Kidney glomerular epithelial cell (primary cell): ENCODE measurements around the gene CPNE6.

ENCODE experiments used
- DNase-seq: peaks from one replicate; lab custom pipeline; 2025; lab: John Stamatoyannopoulos, UW

CPNE6 gene

GRCh38 chr14:24086193-24086955 lies 15.0 kb downstream of the CPNE6 start:
- no peak for DNase-seq

DNA sequence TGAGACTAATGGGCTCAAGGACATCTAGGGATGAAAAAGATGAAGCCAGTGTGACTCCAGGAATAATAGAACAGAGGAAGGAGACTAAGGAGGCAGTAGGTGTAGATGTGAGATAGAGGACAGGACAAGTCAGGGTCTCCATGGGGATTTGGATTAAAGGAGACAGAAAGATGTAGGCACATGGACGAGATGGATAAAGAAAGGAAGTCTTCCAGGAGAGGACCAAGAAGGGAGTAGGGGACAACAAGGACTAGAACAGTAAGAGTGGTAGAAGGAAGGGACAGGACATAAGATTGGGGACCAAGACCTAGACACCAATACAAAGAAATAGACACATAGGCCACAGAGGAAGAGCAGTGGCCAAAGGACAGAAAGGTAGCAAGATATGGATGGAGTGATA lies 15.6 kb downstream of the CPNE6 start:
- no peak for DNase-seq

- DNase-seq = no peak
These were observed 16.7 kb downstream of the CPNE6 start for GRCh38 chr14:24088095-24088494.

- no peak for DNase-seq
These were observed 18.5 kb downstream of the CPNE6 start for GRCh38 chr14:24089890-24090289.

GRCh38 chr14:24092110-24092504 lies 20.7 kb downstream of the CPNE6 start:
- DNase-seq = no peak

DNA sequence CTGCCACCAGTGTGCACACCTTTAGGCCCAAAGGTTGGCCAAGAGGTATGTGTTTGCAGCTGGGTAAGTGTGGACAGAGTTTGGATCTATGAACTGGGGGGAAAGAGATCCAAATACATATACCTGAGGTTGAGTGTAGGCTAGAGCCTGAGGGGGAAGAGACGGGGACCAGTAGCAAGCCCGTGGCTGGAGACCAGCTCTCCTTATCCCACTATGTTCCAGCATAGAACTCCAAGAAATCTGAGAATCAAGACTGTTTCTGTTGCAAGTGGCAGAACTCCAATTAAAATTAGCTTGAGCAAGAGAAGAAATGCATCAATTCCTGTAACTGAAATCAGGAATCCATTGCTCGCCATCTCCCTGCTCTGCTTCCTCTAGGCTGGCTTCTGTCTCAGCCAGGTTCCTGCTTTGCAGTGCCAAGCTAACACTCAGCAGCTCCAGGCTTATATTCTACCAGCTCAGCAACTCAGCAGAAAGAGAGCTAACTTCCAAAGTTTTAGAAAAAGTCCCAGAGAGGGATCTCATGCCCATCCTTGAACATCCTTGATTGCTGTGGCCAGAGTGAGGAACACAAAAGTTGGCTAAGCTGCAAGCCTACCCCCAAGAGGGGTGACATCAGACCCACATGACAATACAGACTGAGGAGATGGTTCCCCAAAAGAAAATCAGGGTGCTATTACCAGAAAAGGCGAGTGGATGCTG lies 21.3 kb downstream of the CPNE6 start:
- DNase-seq = no peak

GRCh38 chr14:24093207-24093900 lies 22.0 kb downstream of the CPNE6 start:
- no peak for DNase-seq

- peak; percentile 71 for DNase-seq
These were observed 22.8 kb downstream of the CPNE6 start, which contains the start of gene PCK2 for GRCh38 chr14:24093901-24094840. Gene PCK2 (plus strand): TSS chr14:24094311. CDS start chr14:24094406, 95 bp downstream.

DNA sequence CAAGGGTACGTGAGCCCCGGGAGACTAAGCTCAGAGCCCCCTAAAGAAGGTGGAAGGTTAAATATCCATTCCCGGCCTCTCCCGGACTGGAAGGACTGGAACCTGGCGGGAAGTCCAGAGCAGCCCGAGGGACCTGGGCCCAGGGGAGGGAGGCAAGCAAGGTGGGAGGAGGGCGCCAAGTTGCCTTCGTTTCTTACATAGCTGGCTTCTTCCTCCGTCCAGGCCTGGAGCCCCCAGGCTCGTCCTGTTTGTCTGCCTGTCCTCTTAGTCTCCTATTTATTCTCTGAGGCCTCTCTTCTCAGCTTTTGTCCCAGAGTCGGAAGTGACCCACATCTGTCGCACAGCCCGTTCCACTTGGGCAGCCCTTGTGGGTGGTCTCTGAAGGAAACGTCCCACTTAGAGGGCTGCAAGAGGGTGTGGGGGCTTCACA lies 23.5 kb downstream of the CPNE6 start:
- DNase-seq = no peak

DNA sequence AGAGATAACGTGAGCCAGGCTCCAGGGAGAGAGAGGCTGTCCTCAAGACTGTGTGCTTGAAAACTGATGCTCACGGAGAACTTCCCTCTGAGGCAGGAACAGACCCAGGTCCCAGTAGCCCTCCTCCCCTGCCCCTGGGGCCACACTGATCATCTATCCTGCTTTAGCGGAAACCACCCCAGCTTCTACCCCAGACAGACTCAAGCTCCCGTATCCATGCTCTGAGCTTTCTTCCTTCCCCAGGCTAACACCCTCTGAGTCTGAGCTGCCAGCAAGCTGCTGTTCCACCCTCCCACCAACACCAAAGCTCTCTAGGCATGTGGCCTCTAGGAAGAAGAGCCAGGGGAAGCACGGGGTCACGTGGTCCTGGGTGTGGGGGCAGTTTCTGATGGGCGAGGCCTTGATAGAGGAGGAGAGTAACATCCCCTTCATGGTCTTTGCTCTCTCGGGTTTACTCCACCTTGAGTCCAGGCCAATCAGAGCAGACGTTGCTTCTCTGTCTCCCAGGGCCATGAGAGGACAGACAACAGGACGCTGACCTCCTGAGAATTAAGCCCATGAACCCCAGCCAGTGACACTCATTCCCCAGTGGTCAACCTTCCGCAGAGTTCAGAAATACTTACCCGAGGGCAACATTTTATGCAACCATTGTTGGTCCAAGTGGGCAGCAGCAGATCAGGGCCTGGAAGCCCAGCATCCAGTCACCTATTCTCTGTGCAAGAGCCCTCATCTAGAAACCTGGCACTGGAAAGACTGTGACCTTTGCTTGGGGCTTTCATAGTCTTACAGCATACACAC lies 24.1 kb downstream of the CPNE6 start:
- DNase-seq = peak; percentile 44

DNA sequence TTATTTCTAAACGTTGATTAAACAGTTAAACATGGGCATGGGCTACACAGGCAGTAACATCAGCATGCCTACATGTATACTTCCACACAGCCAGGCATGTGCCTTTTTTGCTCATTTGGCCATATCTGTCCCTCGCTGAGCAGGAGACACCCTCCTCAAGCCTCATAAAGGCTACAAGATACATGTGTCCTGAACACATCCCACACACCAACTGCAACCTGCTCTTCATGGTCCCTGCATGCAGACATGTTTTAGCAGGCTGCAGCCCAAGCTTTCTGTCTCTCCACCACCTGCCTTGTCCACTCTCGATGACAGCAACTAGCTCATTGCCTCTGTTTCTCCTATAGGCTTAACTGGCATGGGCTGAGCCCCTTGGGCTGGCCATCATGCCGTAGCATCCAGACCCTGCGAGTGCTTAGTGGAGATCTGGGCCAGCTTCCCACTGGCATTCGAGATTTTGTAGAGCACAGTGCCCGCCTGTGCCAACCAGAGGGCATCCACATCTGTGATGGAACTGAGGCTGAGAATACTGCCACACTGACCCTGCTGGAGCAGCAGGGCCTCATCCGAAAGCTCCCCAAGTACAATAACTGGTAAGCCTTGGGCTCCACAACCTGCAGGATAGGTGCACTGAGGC lies 25.3 kb downstream of the CPNE6 start:
- DNase-seq = no peak

DNA sequence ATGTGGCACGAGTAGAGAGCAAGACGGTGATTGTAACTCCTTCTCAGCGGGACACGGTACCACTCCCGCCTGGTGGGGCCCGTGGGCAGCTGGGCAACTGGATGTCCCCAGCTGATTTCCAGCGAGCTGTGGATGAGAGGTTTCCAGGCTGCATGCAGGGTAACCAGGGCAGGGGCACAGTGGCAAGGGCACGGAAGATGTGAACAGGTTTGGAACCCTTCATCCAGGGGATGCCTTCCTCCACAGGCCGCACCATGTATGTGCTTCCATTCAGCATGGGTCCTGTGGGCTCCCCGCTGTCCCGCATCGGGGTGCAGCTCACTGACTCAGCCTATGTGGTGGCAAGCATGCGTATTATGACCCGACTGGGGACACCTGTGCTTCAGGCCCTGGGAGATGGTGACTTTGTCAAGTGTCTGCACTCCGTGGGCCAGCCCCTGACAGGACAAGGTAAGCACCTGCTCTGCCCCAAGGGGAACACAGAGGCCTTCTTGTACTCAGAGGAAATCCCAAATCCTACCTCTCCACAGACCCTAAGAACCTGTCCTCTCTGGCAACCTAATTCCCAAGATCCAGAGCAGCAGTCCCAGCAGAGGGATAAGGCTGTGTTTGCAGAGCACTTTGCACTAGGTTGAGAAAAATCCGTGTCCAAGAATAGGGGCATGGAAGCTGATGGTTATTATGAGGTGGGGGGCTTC lies 27.0 kb downstream of the CPNE6 start:
- no peak for DNase-seq

DNA sequence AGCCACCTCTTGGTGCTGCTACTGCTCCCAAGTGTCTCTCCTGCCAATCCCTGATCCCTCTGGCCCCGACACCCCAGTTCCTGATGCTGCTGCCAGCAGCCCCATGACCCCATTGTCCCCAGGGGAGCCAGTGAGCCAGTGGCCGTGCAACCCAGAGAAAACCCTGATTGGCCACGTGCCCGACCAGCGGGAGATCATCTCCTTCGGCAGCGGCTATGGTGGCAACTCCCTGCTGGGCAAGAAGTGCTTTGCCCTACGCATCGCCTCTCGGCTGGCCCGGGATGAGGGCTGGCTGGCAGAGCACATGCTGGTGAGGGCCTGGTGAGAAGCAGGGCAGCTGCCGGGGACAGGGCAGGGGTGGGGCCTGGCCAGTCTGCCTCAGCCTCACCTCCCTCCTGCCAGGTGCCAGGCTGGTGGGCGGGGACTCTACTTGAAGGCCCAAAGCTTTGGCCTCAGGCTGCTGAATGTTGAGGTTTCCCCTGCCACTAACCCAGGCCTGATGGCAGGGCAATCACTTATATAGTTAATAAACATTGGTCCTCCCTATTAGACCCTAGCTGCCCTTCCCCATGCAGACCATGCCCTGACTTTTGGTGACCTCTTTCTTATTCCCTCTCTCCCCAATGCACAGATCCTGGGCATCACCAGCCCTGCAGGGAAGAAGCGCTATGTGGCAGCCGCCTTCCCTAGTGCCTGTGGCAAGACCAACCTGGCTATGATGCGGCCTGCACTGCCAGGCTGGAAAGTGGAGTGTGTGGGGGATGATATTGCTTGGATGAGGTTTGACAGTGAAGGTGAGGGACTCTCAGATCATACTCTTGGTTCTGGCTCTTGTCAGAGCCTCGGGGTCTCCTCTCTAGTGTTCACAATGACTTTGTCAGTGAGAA lies 27.8 kb downstream of the CPNE6 start:
- no peak for DNase-seq

DNA sequence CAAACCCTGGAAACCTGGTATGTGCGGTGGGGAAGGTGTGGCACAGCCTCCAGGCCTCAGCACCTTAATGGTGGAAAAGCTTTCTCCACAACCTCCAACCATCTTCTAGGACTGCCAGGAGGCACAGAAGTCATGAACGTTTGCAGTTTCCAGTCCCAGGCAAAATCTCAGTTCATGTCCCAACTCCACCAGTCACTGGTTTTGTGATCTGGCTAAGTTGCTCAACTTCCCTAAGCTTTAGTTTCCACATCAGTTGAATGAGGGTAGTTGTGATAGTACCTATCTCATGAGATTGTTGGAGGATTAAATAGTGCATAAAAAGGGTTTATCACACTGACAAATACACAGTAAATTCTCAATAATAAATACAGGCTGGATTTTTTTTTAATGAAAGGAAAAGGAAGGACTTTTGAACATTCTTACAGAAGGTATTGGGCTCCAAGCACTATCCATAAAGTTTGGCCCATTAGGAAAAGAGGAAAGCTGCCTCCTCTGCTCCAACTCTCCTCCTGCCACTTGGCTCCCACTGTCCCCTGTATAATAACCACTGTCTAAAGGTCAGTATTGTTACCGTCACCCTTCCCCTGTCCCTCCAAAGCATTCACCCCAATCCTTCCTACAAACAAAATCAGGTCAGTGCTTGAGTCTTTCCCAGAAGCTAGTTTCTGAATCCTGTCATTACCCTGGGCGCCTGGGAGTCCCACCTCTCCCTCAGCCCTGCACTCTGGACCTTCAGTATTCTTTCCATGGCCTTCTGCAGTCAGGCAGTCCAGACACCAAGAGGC lies 29.0 kb downstream of the CPNE6 start:
- DNase-seq = no peak

GRCh38 chr14:24100982-24101494 lies 29.7 kb downstream of the CPNE6 start:
- no peak for DNase-seq

GRCh38 chr14:24102357-24103048 lies 31.1 kb downstream of the CPNE6 start:
- no peak for DNase-seq

DNA sequence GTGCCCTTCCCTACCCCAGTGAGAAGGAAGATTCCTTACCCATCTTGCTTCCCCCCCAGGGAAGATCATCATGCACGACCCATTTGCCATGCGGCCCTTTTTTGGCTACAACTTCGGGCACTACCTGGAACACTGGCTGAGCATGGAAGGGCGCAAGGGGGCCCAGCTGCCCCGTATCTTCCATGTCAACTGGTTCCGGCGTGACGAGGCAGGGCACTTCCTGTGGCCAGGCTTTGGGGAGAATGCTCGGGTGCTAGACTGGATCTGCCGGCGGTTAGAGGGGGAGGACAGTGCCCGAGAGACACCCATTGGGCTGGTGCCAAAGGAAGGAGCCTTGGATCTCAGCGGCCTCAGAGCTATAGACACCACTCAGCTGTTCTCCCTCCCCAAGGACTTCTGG lies 32.1 kb downstream of the CPNE6 start:
- no peak for DNase-seq
